Ramos (cell line): ENCODE data around the gene AHRR.
"Not testable (repeated sequence)": the region's sequence is repeated elsewhere in the genome, so short reads cannot be mapped to it uniquely, and the experiment has no call there.

Experiments
- in situ Hi-C: fragments of 300-500 bp; cut with MboI; formaldehyde crosslinking; loops from one replicate; pipeline ENCODE4 v1.14.3; 2022; ENCODE audit warnings: low sequenced_read_pairs; ENCODE audit not compliant: unreplicated experiment

The AHRR gene

GRCh38 chr5:374631-375335, 53.3 kb downstream of the AHRR start:
- in situ Hi-C loops: no loop called here

DNA sequence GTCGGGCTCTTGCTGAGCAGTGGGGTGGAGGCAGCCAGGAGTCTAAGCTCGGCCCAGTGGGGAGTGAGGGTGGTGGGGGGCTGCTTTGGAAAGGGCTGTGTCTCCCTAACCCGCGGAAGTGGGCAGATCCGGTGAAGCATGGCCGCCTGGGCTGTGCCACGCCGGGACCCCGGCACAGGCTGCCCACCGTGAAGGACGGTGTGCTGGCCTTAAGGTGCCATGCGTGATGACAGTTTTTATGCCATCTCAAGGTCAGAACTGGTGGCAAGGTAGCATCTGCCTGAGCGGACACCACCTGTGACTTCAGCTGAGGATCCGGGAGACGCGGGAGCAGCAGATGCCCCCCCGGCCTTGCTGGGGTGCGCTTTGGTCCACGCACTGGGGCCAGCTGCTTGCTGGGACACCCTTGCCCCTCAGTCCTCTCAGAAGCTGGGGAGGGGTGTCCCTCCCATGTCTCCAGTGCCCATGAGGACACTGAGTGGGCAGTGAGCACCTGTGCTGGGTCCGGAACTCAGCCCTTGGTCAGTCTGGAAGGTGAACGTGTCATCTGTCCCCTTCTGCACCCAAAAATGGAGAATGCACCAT, 53.9 kb downstream of the AHRR start:
- in situ Hi-C loops: no loop called here

- in situ Hi-C loops: no loop called here
These were observed 54.6 kb downstream of the AHRR start for GRCh38 chr5:375921-376798.

- in situ Hi-C loops: no loop called here
These were observed 55.3 kb downstream of the AHRR start for GRCh38 chr5:376799-377325.

GRCh38 chr5:377326-377981, 55.9 kb downstream of the AHRR start:
- in situ Hi-C loops: no loop called here

DNA sequence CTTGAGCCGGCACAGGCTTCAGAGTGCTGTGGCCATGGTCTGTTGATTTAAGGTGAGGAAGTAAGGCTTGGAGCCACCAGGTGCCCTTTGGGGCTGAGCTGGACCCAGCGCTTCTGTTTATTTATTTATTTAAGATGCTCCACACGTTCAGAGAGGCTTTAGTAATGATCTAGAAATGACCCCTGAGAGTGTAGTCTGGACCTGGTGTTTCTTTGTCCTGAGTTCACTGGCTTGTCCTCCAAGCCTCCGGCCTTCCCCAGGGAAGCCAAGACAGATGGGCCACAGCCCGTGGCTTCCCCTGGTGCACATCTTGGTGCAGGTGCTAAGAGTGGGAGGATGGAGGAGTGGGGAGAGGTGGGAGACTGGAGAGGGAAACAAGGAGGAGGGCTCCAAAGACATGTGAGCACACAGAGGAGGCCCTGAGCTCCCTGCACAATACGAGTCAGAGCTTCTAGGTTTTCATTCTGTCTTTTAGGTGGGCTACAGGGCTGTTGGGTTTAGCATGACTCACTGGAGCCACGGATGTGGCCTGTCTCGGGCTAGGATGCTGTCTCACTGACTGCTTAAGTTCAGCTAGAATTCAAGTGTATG, 56.9 kb downstream of the AHRR start:
- in situ Hi-C loops: no loop called here

DNA sequence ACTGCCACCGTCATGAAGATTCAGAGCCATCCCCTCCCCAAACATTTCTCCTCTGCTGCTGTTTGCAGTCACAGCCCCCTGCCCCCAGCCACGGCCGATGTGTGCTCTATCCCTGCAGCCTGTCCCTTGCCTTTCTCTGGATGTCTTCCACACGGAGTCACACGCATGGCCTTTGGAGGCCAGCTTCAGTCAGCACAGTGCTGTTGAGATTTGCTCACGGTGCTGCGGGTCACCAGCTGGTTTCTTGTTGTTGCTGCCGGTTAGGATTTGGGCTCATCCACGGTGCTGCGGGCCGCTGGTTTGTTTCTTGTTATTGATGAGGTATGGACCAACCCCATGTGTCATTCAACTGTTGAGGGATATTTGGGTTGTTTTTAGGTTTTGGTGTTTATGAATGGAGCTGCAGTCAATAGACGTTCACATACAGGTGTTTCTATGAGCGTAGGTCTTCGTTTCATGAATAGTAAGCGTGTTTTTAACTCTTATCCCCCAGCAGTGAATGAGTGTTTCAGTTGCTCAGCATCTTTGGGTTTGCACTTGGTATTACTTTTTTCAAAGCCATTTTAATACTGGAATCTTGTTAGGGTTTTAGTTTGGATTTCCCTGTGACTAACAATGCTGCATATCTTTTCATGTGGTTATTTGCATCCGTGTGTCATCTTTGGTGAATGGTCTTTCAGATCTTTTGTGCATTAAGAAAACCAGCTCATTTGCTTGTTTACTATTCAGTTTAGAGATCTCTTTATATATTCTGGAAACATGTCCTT, 57.6 kb downstream of the AHRR start:
- in situ Hi-C loops: no loop called here

DNA sequence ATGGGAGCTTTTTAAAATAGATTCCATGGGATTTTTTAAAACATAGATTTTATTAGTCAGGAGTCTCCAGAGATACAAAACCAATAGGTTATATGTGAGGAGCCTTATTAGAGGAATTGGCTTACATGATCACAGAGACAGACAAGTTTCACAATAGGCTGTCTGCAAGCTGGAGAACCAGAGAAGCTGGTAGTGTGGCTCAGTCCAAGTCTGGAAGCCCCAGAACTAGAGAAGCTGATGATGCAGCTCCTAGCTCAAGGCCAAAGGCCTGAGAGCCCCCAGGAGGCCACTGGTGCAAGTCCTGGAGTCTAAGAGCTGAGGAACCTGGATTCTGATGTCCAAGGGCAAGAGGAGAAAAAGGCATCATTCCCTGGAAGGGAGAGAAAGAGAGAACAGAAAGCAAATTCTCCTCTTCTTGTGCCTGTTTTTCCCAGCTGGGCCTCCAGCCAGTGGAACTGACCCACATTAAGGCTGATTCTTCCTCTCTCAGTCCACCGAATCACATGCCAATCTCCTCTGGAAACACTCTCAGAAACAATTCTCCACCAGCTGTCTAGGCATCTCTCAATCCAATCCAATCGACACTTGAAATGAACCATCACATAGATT, 59.3 kb downstream of the AHRR start:
- in situ Hi-C loops: no loop called here

DNA sequence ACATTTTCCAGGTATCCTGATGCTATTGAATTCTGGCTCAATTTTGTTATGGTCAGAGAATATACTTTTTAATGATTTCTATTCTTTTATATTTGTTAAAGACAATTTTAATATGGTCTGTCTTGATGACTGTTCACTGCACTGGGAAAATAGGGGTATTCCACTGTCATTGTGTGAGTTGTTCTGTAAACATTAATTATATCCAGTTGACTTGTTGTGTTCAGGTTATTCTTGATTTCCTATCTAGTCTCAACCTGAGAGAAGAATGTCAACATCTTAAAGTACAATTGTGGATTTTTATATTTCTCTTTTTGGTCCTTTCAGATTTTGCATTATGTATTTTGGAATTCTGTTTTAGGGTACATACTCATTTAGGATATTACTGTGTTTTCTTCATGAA, 61.6 kb downstream of the AHRR start:
- in situ Hi-C loops: no loop called here

DNA sequence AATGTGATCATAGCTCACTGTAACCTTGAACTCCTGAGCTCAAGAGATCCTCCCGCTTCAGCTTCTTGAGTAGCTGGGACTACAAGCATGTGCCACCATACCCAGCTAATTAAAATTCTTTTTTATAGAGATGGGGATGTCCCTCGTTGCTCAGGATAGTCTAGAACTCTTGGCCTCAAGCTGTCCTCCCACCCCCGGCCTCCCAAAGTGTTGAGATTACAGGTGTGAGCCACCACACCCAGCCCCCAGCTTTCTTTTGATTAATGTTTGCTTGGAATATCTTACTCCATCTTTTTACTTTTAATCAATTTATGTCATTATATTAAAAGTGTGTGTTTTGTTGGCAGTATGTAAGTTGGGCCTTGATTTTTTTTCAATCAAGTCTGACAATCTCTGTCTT, 62.1 kb downstream of the AHRR start:
- in situ Hi-C loops: no loop called here

GRCh38 chr5:384576-384975, 63.1 kb downstream of the AHRR start:
- in situ Hi-C loops: not testable (repeated sequence)

- in situ Hi-C loops: no loop called here
These were observed 63.8 kb downstream of the AHRR start for GRCh38 chr5:385321-385720.

DNA sequence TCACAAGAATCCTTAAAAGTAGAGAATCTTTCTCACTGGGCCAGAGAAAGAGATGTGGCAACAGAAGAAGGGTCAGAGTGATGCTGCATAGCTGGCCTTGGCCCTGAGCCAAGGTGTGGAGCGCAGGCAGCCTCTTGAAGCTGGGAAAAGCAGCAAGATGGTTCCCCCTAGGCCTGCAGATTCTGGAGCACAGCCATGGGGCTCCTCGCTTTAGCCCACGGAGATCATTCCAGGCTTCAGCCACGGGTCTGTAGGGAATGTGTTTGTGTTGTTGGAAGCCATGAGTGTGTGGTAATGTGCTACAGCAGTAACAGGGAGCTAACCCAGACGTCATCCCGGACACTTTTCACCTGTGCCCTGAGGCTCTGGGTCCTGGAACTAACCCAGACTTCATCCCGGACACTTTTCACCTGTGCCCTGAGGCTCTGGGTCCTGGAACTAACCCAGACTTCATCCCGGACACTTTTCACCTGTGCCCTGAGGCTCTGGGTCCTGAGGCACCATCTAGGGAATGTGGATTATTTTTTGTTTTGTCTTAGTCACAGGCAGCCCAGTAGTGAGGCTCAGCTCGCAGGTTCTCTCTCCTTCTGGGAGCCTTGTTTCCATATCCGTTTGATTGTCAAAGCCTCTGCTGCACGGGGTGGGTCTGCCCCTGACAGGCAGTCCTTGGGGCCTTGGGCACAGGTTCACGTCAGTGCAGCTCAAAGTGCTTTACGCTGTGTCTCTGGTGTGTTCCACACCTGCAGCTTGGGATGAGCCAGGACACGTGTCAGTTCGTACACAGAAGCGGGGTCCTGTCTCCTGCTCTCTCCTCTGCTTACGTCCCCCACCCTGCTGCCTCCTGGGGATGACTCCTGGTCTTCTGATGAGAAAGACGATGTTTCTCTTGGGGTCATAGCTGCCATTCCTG, 65.2 kb downstream of the AHRR start:
- in situ Hi-C loops: no loop called here

DNA sequence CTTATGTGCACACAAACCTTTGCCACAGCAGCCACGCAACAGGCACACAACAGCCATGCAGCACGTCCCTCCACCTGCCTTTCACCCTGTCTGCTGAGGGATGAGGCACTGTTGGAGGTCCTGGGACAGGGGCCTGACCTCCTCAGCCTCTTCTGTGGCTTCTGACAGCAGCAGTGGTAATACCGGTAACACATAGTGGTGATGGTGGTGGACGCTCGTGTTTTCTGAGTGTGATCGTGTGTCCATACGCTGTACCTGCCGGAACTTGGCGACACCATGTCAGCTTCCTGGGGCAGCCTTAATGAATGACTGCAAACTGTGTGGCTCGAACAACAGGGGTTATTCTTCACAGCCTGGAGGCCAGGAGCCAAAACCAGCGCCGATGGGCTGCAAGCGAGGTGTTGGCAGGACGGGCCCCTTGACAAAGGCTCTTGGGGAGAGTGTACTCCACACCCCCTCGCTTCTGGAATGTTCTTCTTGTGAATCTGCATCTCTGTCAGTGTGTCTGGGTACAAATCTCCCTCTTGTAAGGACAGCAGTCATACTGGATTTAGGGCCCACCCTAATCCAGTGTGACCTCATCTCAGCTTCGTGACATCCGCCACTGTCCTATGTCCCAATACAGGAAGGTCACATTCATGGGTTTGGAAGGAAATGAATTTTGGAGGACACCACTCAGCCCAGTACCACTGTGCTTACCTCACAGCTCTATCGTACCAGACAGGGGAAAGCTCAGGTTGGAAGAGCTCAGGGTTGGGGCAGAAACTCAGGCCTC, 66.2 kb downstream of the AHRR start:
- in situ Hi-C loops: no loop called here

DNA sequence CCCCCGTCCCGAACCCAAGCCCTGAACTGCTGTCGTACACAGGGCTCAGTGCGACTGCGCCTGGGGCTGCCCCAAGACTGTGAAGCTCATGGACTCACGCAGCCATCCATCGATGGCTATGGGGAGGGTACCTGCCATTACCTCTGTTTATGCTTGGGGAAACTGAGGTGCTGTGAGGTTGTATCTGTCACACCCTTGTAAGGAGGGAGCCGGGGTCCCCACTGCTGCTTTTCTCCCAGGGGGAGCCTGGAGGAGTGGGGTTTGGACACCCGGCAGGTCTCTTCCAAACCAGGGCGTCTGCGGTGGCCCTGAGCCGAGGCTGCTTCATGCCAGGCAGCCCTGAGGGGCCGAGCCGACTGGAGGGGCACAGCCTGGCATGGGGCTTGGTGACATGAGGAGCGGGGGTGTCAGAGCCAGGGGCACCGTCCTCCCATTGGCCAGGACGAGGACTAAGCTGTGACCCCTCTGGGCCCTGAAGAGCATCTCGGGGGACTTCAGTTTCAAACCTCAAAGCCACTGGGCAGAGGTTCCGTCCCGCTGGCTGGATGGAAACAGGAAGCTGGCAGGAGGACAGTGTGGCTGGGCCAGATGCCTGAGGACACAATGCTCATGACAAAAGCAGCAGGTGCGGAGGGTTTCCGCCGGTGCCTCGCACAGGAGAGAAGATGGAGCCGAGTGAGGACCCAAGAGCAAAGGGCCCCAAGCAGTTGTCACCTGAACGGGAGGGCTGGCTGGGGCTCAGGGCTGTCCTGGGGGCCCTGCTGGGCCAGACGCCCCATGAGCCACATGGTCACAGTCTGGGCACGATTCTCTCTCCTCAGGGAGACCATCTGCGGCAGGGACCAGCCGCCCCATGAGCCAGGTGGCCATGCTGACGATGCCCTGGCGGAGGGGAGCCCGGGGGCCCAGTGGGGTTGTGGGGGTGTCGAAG, 67.0 kb downstream of the AHRR start:
- in situ Hi-C loops: no loop called here

GRCh38 chr5:389197-389821, 67.8 kb downstream of the AHRR start:
- in situ Hi-C loops: no loop called here
